ENCODE measurements around the gene SURF4. TPM values are rescaled to one million over a fixed set of nuclear protein-coding genes. Genes with fewer than 3 reads are reported as not detected.
A peak's percentile ranks its signal among the peaks of the same experiment; 100 is the strongest.

The SURF4 gene
- total and polyA plus RNA-seq, 2 of the 13 experiments (the other 11 are each of a cell fraction or from before 2014, with no cell fraction given): 220 to 265 TPM

DNA sequence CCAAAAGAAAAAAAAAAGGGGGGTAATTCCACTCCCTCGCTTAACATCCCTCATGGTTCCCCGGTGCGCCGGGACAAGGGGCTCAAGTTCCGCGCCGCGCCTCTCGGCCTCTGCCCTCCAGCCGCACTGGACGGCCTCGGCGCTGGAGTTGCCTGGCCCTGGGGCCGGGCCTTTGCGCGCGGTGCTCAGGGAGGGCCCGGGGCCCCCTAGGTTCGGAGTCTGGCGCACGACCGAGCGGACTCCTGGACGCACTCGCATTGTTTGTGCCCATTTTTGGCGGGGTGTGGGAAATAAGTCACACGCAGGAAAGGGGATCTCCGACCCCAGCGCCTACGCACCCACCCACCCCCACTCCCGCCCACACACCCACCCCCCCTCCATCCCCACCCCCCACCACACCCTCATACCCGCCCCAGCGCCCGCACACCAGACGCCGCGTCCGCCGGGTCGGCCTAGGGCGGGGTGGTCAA, 28.3 kb downstream of the SURF4 start (continued):
- TF ChIP-seq PHF8 (CRISPR knock-in tag; IDR thresholded peaks at IDR 0.05): peak; percentile 69; the same call in 1 of the 2 replicates
- peak; percentile 58 for TF ChIP-seq PCBP2 (optimal IDR thresholded peaks at IDR 0.05; ENCODE audit: low read depth, low read length, poor library complexity, severe bottlenecking)
- TF ChIP-seq TOE1 (CRISPR knock-in tag; IDR thresholded peaks at IDR 0.05): no peak
- no peak for TF ChIP-seq SMAD3 (CRISPR knock-in tag; IDR thresholded peaks at IDR 0.05)
- TF ChIP-seq ZSCAN20 (CRISPR knock-in tag; IDR thresholded peaks at IDR 0.05; ENCODE audit: borderline replicate concordance): no peak
- TF ChIP-seq MXD3 (CRISPR knock-in tag; IDR thresholded peaks at IDR 0.05): no peak
- TF ChIP-seq RXRA (CRISPR knock-in tag; IDR thresholded peaks at IDR 0.05): 0 out of 2 replicates have a peak, but pooled peaks have one; percentile 11
- TF ChIP-seq HNF1B (CRISPR knock-in tag; IDR thresholded peaks at IDR 0.05): no peak
- TF ChIP-seq ZNF138 (CRISPR knock-in tag; IDR thresholded peaks at IDR 0.05; ENCODE audit: low read depth): no peak
- TF ChIP-seq HNRNPK (IDR thresholded peaks at IDR 0.05; ENCODE audit: low read depth, low read length, poor library complexity, severe bottlenecking): peak; percentile 88
- TF ChIP-seq, protein P1, sequence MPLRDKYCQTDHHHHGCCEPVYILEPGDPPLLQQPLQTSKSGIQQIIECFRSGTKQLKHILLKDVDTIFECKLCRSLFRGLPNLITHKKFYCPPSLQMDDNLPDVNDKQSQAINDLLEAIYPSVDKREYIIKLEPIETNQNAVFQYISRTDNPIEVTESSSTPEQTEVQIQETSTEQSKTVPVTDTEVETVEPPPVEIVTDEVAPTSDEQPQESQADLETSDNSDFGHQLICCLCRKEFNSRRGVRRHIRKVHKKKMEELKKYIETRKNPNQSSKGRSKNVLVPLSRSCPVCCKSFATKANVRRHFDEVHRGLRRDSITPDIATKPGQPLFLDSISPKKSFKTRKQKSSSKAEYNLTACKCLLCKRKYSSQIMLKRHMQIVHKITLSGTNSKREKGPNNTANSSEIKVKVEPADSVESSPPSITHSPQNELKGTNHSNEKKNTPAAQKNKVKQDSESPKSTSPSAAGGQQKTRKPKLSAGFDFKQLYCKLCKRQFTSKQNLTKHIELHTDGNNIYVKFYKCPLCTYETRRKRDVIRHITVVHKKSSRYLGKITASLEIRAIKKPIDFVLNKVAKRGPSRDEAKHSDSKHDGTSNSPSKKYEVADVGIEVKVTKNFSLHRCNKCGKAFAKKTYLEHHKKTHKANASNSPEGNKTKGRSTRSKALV (CRISPR knock-in tag; IDR thresholded peaks at IDR 0.05): no peak; the same call in 1 of the 2 replicates
- TF ChIP-seq ZIK1 (CRISPR knock-in tag; IDR thresholded peaks at IDR 0.05; ENCODE audit: borderline replicate concordance, low read depth): no peak
- no peak for TF ChIP-seq ZHX2 (IDR thresholded peaks at IDR 0.05; ENCODE audit: low read depth)
- no peak for TF ChIP-seq ZHX2 (CRISPR knock-in tag; IDR thresholded peaks at IDR 0.05; ENCODE audit: borderline replicate concordance)
- no peak for TF ChIP-seq GZF1 (CRISPR knock-in tag; IDR thresholded peaks at IDR 0.05)
- no peak for TF ChIP-seq ZNF619 (CRISPR knock-in tag; IDR thresholded peaks at IDR 0.05)
- TF ChIP-seq ZNF891 (CRISPR knock-in tag; IDR thresholded peaks at IDR 0.05): no peak
- TF ChIP-seq, protein P2, sequence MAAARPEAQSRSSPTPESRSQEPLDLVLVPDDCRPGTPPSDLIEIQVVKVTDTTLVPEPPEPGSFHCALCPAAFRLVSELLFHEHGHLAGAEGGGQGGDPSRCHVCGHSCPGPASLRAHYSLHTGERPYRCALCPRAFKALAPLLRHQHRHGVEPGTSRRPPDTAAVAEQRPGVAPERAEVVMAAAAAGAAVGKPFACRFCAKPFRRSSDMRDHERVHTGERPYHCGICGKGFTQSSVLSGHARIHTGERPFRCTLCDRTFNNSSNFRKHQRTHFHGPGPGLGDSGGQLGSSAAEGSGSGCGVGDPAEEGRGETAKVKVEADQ (CRISPR knock-in tag; IDR thresholded peaks at IDR 0.05; ENCODE audit: borderline replicate concordance): no peak
- no peak for TF ChIP-seq GTF3A (CRISPR knock-in tag; conservative IDR thresholded peaks at IDR 0.05)
